Measurements from ENCODE around the gene SV2C. TPM values are rescaled to one million over a fixed set of nuclear protein-coding genes. Genes with fewer than 3 reads are reported as not detected.

Gene SV2C
- total and polyA plus RNA-seq, 7 donors = 0.31 to 0.71 (median 0.55) TPM; not detected in 2

GRCh38 chr5:76113103-76113502, 29.9 kb downstream of the SV2C start:
- Histone ChIP-seq H3K27ac (no peak overlapping the region), H3K36me3 (no peaks in the 10 kb centered on the region), H3K4me3 (no peak overlapping the region), H3K4me1 (peaks cover 0 to 5% (median 0%) of the 10 kb centered on the region in 4 donors), H3K9me3 (no peaks in the 10 kb centered on the region), H3K27me3 (no peaks in the 10 kb centered on the region)
- 27 to 66% methylated on average over 4 of the region's 4 CpGs for WGBS, 2 donors
- intact Hi-C loops (cut with DNase I) = no loop called here
- TF ChIP-seq CTCF (IDR thresholded peaks at IDR 0.05) (no peak), POLR2A (IDR thresholded peaks at IDR 0.05) (no peak)
- DNase-seq = no peak

GRCh38 chr5:76114179-76114851, 31.1 kb downstream of the SV2C start:
- no peak for DNase-seq
- no peak overlapping the region for H3K27ac ChIP-seq
- H3K4me1 ChIP-seq = peaks cover 0 to 5% (median 0%) of the 10 kb centered on the region in 4 donors
- intact Hi-C loops (cut with DNase I) = no loop called here
- H3K36me3 ChIP-seq = no peaks in the 10 kb centered on the region
- no peaks in the 10 kb centered on the region for H3K27me3 ChIP-seq
- TF ChIP-seq POLR2AphosphoS5 (IDR thresholded peaks at IDR 0.05) (no peak), CTCF (IDR thresholded peaks at IDR 0.05) (no peak), EP300 (IDR thresholded peaks at IDR 0.05) (no peak), POLR2A (IDR thresholded peaks at IDR 0.05) (no peak)
- H3K9me3 ChIP-seq = no peaks in the 10 kb centered on the region
- WGBS, 2 donors = 7 to 24% methylated on average over 5 of the region's 5 CpGs
- no peak overlapping the region for H3K4me3 ChIP-seq

GRCh38 chr5:76125346-76125745, 42.2 kb downstream of the SV2C start:
- H3K27ac ChIP-seq = no peak overlapping the region
- no peaks in the 10 kb centered on the region for H3K4me1 ChIP-seq
- no peaks in the 10 kb centered on the region for H3K27me3 ChIP-seq
- DNase-seq = no peak
- TF ChIP-seq POLR2AphosphoS5 (IDR thresholded peaks at IDR 0.05) = no peak
- TF ChIP-seq CTCF (IDR thresholded peaks at IDR 0.05) = no peak
- no peak for TF ChIP-seq POLR2A (IDR thresholded peaks at IDR 0.05)
- TF ChIP-seq EP300 (IDR thresholded peaks at IDR 0.05) = no peak
- H3K4me3 ChIP-seq = no peak overlapping the region
- no peaks in the 10 kb centered on the region for H3K36me3 ChIP-seq
- intact Hi-C loops (cut with DNase I) = no loop called here
- no peaks in the 10 kb centered on the region for H3K9me3 ChIP-seq

- no peaks in the 10 kb centered on the region for H3K36me3 ChIP-seq
- intact Hi-C loops (cut with DNase I) = no loop called here
- H3K9me3 ChIP-seq = no peaks in the 10 kb centered on the region
- no peak overlapping the region for H3K27ac ChIP-seq
- WGBS, 2 donors = 27 to 65% methylated on average over 3 of the region's 3 CpGs
- H3K4me3 ChIP-seq = no peak overlapping the region
- H3K27me3 ChIP-seq = no peaks in the 10 kb centered on the region
- H3K4me1 ChIP-seq = no peaks in the 10 kb centered on the region
- DNase-seq = no peak
- no peak for TF ChIP-seq CTCF (IDR thresholded peaks at IDR 0.05)
- no peak for TF ChIP-seq POLR2A (IDR thresholded peaks at IDR 0.05)
- TF ChIP-seq POLR2AphosphoS5 (IDR thresholded peaks at IDR 0.05) = no peak
- TF ChIP-seq EP300 (IDR thresholded peaks at IDR 0.05) = no peak
These were observed 42.7 kb downstream of the SV2C start for GRCh38 chr5:76125888-76126287.

- intact Hi-C loops (cut with DNase I) = no loop called here
- DNase-seq = no peak
- Histone ChIP-seq H3K9me3 (no peaks in the 10 kb centered on the region), H3K27me3 (no peaks in the 10 kb centered on the region), H3K36me3 (no peaks in the 10 kb centered on the region), H3K27ac (no peak overlapping the region), H3K4me3 (no peak overlapping the region), H3K4me1 (no peaks in the 10 kb centered on the region)
- no peak for TF ChIP-seq EP300 (IDR thresholded peaks at IDR 0.05)
- no peak for TF ChIP-seq CTCF (IDR thresholded peaks at IDR 0.05)
- TF ChIP-seq POLR2AphosphoS5 (IDR thresholded peaks at IDR 0.05) = no peak
- no peak for TF ChIP-seq POLR2A (IDR thresholded peaks at IDR 0.05)
- 65 to 79% methylated on average over 1 of the region's 1 CpG for WGBS, 2 donors
These were observed 50.8 kb downstream of the SV2C start for GRCh38 chr5:76134003-76134402.

All from sigmoid colon (tissue), 7 donors.